ENCODE results near the gene PPARG.
"Not testable (repeated sequence)": the region's sequence is repeated elsewhere in the genome, so short reads cannot be mapped to it uniquely, and the experiment has no call there.

The PPARG gene

DNA sequence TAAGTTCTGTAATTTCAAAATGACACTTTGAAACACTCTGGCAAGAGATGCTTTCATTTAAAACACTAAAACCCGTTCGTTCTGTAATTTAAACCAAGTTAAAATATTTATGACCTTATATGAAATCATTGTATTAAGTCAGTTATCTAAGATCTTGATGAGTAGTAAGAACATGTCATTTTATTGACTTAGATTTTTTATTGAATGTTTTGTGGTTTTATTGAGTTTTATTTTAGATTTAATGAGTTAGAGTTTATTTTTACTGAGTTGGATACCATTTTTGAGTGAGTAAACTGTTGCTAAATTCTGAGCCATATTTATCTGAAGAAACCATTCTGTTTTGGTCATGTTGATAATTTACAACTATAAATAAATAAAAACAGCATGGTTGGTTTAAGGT, 94.3 kb downstream of the PPARG start:
- DNase-seq: no peak

GRCh38 chr3:12384451-12385233, 95.8 kb downstream of the PPARG start:
- DNase-seq: no peak

- DNase-seq: not testable (repeated sequence)
Measured at GRCh38 chr3:12386514-12387291, 97.8 kb downstream of the PPARG start.

GRCh38 chr3:12388185-12388584, 99.3 kb downstream of the PPARG start:
- DNase-seq: no peak

DNA sequence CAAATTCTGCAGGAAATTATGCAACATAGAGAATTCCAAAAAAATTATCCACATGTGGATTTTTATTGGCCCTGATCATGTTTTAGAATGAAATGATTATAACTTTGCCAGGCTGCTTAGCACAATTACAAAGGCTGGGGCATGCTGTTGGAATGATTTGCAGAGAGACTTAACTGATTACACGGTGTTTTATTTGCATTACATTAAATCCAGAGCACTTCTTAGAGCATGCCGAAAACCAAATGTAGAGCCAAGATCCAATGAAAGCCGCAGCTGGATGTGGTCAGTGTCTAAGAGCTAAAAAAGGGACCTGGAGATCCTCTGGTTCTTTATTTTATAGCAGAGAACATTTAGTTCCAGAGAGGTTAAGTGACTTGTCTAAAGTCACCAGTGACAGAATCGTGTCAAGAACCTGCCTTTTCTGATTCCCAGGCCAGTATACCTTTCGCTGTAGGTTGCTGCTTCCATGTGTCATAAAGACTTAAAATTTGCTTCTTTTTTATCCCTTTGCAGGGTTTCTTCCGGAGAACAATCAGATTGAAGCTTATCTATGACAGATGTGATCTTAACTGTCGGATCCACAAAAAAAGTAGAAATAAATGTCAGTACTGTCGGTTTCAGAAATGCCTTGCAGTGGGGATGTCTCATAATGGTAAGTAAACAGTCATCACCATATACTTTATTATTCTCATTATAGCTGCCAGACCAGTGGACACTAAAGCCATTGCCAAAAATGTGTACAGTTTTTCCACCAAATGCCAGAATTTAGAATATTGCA, 103.4 kb downstream of the PPARG start:
- no peak for DNase-seq

DNA sequence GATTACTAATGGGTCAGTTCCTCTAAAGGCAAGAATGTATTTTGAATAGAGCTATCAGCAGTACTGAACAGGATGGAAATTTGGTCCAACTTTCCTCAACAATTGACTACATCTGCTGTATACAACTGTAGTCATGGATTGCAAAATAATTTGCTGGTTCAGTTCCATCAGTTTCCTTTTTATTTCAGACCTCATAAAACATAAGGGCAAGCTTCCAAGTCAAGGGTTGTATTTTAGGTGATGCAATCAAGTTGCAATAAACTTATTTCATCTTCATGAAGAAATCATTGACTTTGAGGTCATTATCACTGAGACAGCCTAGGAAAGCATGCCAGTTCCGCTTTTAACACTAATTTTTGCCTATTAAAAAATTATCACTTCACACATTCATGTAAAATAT, 105.0 kb downstream of the PPARG start:
- no peak for DNase-seq

DNA sequence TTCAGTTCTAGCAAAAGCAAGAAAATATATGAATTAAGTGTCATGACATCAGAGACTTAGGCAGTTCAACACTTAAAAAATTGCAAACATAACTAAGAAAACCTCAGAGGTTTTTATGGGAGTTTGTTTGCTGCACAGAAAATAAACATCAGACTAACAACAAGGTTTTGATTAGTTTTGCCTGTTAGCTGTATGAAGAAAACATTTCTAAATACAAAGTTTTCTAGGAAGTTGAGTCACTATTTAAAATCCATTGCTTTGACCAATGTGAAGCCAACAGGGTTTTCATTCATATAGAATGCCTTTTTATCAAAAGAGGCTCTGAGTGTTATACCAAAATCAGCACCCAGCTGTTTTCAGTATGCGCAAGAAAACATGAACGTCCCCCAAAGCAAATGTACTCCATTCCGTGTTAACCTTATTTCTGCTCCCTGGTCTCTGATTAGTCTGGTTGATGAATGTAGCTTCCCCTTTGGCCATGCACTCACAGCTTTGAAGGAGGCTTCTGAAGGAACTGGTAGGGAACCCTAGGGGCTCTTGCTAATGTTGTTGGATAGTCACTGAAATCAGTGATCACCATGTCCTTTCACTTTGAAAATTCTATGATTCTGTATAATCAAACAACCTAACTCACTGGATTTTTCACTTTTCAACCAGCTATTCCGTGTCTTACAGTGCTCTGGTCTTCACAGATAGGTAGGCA, 105.8 kb downstream of the PPARG start:
- no peak for DNase-seq

- DNase-seq: no peak
Measured at GRCh38 chr3:12395349-12396012, 106.6 kb downstream of the PPARG start.

GRCh38 chr3:12396471-12396870, 107.6 kb downstream of the PPARG start:
- no peak for DNase-seq

DNA sequence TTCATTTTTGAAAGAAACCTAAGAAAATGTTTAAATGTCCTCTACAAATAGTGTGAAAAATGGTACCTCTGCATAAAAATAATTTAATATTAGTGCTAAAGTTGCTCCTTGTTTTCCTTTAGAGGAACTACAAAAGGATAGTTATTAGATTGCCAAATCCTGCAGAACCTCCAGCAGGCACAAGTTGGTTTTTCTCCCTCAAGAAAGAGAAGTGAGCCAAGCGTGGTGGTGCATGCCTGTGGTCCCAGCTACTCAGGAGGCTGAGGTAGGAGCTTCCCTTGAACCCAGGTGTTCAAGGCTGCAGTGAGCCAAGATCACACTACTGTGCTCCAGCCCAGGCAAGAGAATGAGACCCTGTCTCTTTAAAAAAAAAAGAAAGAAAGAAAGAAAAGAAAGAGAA, 110.4 kb downstream of the PPARG start:
- no peak for DNase-seq

DNA sequence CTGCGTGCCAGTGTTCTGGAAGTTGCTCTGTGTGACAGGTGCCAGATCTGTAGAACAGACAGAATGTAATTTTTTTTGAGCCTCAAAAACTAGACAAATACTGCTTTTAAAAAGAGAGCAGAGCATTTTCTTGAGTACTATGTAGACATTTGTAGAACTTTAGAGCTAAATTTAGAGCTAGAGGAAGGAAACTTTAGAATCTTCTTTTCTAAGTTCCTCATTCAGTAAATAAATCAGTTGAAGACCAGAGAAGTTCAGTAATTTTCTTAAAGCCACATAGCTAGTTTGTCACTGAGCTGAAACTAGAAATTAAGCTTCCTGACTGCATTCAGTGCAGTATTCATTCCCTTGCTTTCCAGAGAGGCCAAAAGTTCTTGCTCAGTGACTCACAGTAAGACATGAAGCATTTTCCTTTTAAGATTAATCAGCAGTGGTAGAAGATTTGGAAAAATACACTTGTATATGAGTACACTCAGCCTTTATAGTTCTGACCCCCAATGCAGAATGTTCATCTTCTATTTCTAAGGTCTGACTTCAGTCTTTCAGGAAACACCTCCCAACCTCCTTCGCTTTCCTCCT, 111.8 kb downstream of the PPARG start:
- DNase-seq: no peak

DNA sequence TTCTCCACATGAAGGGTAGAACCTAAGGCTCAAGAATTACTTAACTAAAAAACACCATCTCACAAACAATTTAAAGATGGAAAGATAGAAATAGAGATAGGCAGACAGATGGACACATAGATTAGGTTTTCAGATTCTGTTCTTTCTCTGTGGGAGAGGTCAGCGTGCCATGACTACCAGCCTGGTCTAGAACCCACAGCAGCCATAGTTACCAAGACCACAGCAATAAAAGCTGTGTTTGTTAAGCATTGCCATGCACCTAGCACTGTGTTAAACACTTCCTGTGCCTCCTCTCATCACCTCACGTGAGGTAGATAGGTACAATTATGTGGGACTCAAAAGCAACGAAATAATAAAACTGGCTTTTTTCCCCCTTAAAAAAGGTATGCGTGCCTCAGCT, 112.3 kb downstream of the PPARG start:
- DNase-seq: no peak

- no peak for DNase-seq
Measured at GRCh38 chr3:12405432-12406272, 116.8 kb downstream of the PPARG start.

DNA sequence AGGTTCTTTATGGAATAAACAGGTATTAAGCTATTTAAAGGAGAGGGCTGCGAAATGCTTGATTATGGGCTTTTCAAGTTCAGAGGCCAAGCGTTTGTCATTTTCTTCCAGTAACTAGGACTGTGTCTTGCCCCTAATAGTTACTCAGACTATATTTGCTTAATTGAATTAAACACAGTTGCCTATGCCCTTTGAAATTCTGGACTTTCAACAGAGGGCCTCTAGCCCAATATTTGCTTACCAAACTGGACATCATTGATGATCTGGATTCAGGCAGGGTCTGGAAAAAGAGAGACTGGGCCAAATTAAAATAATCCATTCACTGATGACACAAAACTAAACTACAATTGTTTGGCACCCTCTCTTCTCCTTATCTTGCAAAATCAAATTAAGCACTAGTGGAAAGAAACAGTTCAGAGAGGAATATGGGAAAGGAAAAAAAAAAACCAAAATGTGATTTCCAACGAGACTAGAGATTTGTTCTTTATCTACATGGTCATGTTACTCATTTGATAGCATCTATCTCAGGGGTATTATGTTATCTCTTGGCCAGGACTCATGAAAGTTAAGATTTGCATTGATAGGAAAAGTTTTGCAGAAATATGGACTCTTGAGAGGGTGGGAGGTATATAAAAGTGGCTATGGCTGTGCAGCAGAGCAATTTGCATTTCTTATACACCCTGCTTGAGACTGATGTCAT, 120.3 kb downstream of the PPARG start:
- no peak for DNase-seq

GRCh38 chr3:12409684-12410596, 121.1 kb downstream of the PPARG start:
- no peak for DNase-seq

DNA sequence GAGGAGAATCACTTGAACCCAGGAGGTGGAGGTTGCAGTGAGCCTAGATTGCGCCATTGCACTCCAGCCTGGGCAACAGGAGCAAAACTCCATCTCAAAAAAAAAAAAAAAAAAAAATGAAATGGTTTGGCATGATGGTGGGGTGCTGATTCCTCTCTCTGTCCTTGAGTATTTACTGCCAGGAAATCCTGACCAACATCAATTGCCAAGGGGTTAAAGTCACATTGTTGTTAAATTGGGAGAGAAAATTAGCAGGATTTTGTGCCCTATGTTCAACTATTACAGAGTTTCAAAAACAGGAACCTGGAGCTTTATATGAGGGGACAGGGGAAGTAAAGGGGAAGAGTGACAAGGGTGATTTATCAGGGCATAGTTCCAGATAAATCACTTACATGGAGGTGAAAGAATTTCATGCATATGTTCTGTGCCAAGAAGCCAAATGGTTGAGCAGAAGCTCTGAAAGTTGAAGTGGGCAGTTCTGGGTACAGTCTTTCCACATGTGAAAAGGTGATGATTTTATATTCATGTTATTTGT, 124.9 kb downstream of the PPARG start:
- no peak for DNase-seq

DNA sequence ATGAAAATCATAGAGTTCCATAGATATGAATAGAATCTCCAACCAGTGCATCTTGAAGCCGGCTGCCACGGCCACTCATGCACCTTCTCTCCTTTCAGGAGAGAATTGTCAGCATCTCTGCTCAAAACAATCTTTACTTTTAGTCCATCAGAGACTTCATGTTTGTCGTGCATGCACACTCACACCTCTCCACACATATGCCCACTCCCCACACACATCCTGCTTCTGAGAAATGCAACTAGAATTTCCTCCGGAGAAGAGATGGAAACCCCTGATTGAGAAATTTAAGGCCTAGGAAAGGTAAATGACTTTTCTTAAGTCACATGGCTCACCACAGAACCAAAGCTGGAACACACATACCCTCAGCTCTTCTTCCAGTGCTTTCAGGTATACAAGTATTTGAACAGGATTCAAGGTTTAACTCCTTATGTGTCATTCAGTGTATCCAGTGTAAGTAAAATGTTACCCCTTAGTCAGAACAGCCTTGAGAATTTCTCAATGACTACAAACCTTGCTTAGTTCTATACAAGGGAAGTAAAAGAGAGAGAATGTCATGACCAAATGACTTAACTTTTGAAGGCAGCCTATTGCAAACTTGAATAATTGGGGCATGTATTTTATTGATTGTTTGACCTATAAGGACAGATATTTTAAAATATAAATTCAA, 126.3 kb downstream of the PPARG start:
- DNase-seq: no peak

GRCh38 chr3:12416731-12417130, 127.9 kb downstream of the PPARG start:
- no peak for DNase-seq
